ENCODE measurements around the gene WTIP. TPM values are rescaled to one million over a fixed set of nuclear protein-coding genes. Genes with fewer than 3 reads are reported as not detected.

Gene WTIP
- total RNA-seq, 1 experiment from 2014 or later = 32.5 TPM

DNA sequence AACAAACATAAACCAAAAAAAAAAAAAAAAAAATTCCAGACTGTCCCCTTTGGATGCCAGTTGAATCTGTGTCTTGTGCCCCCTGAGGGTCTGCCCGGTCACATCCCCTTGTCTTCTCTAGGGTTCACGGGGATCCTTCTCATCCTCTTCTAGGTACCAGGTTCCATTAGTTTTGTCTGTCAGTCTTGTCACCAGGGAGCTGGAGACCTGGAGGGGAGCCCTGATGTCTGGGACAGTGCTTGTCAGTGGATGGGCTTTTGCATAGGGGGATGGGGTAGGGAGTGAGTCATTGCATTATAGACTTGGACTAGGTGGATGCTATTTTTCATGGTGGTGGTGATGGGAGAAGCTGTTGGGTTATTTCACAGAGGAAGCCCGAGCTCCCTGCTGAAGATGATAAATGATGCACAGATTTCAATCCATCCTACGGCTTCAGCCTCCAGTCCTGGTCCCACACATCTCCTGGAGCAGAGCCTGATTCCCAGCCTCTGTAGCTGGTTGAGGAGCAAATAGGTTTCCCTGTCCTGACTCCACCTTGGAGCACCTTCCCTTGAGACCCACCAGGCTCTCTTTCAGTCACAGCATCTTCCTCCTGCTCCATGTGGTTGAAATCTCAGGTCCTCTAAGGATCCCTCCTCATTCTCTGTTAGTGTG lies 26.0 kb downstream of the WTIP start:
- Mint-ChIP-seq H3K4me1 (peaks cover 5 to 10% of the 10 kb centered on the region in 2 experiments; a peak in 3 of 4 replicates), H3K27ac (no peak overlapping the region; a peak in 1 of 7 replicates)
- DNase-seq = no peak

More for the DNA sequence above, 26.0 kb downstream of the WTIP start:
- Histone ChIP-seq H3K9me3 (ENCODE audit: control insufficient read depth, low read depth, low read length) (no peaks in the 10 kb centered on the region), H2BK12ac (ENCODE audit: insufficient read length, low read depth, low read length) (no peak overlapping the region), H2AFZ (ENCODE audit: low read length) (no peak overlapping the region), H3K23me2 (ENCODE audit: insufficient read length, low read depth, low read length, poor library complexity, severe bottlenecking) (no peaks in the 10 kb centered on the region), H4K8ac (replicated peaks; ENCODE audit: insufficient read length, low read depth, low read length) (no peak overlapping the region), H3K27ac (ENCODE audit: insufficient read length, low read depth, low read length) (no peak overlapping the region), H4K20me1 (ENCODE audit: control insufficient read depth, insufficient read depth, insufficient read length) (no peaks in the 10 kb centered on the region), H3K4ac (ENCODE audit: low read depth, low read length) (no peak overlapping the region), H3K14ac (ENCODE audit: insufficient read depth, low read length) (no peak overlapping the region), H3K9ac (ENCODE audit: extremely low read depth, insufficient read length, low read length) (no peak overlapping the region), H2BK5ac (ENCODE audit: insufficient read length, low read length) (no peak overlapping the region), H3K79me1 (ENCODE audit: insufficient read depth, low read depth, low read length, poor library complexity, severe bottlenecking) (no peaks in the 10 kb centered on the region), H3K27me3 (ENCODE audit: insufficient read depth, low read length) (no peaks in the 10 kb centered on the region), H2AK5ac (ENCODE audit: insufficient read length, low read length) (no peak overlapping the region), H4K91ac (ENCODE audit: insufficient read length, low read depth, low read length) (no peak overlapping the region), H3K4me2 (ENCODE audit: insufficient read depth, insufficient read length, low read length) (no peak overlapping the region), H3K56ac (ENCODE audit: insufficient read length, low read depth, low read length) (no peak overlapping the region), H2BK15ac (ENCODE audit: low read depth, low read length) (no peak overlapping the region), H2BK20ac (ENCODE audit: low read depth, low read length, poor library complexity, severe bottlenecking) (no peak overlapping the region), H3K4me1 (ENCODE audit: insufficient read depth, low read length) (no peaks in the 10 kb centered on the region), H4K5ac (ENCODE audit: insufficient read length, low read depth, low read length) (no peak overlapping the region), H3K18ac (ENCODE audit: insufficient read length, low read depth, low read length) (no peak overlapping the region), H3T11ph (ENCODE audit: low read length) (no peak overlapping the region), H2BK120ac (ENCODE audit: low read depth, low read length, poor library complexity, severe bottlenecking) (no peak overlapping the region), H3K79me2 (ENCODE audit: insufficient read depth, low read length) (no peaks in the 10 kb centered on the region), H3K23ac (ENCODE audit: insufficient read length, low read depth, low read length) (no peak overlapping the region)
- H3K27me3 Mint-ChIP-seq (ENCODE audit: low read depth) = peaks cover 18% of the 10 kb centered on the region
- peaks cover 16 to 20% of the 10 kb centered on the region in 2 experiments for H3K9me3 Mint-ChIP-seq
- no peak overlapping the region for H3K4me3 Mint-ChIP-seq
- TF ChIP-seq CTCF (conservative IDR thresholded peaks at IDR 0.05) = no peak
- H3K36me3 Mint-ChIP-seq (ENCODE audit: insufficient read depth in 1 of 3, low read depth in 3 of 3) = peaks cover 0 to 6% (median 3%) of the 10 kb centered on the region in 3 experiments; a peak in 5 of 7 replicates
- no CpG with 5 or more reads among the region's 4 CpGs for WGBS (ENCODE audit: extremely low coverage, insufficient read length, low lambda C conversion rate)

Measured in H9 (cell line).